WERI-Rb-1 (cell line): ENCODE measurements around the gene COL12A1.
A peak's percentile ranks its signal among the peaks of the same experiment; 100 is the strongest.

ENCODE experiments used
- DNase-seq: peaks from one replicate; pipeline ENCODE4 v3.0.0-alpha.2; 2020
- H3K27ac ChIP-seq: fragments of 250-450 bp; sonication (Bioruptor Pico); 2 replicates; pipeline ENCODE4 v1.5.1; 2020; ENCODE audit warnings: mild to moderate bottlenecking, moderate library complexity
- H3K27me3 ChIP-seq: fragments of 250-450 bp; sonication (Bioruptor Pico); 2 replicates; pipeline ENCODE4 v1.5.1; 2021; ENCODE audit warnings: mild to moderate bottlenecking, low read depth, moderate library complexity; ENCODE audit not compliant: insufficient read depth, severe bottlenecking
- H3K36me3 ChIP-seq: fragments of 250-450 bp; sonication (Bioruptor Pico); 2 replicates; pipeline ENCODE4 v1.5.1; 2020; ENCODE audit warnings: mild to moderate bottlenecking, moderate library complexity
- H3K4me3 ChIP-seq: 2 replicates; pipeline ENCODE4 v1.5.1; 2011; ENCODE audit warnings: low read depth, mild to moderate bottlenecking, control low read depth, low read length
- H3K9me3 ChIP-seq: fragments of 250-450 bp; sonication (Bioruptor Pico); 2 replicates; pipeline ENCODE4 v1.5.1; 2021; ENCODE audit warnings: mild to moderate bottlenecking, moderate library complexity; ENCODE audit not compliant: severe bottlenecking
- CTCF ChIP-seq: IDR thresholded peaks from 2 replicates; pipeline ENCODE4 v1.5.1; 2011; ENCODE audit warnings: low read depth, mild to moderate bottlenecking, control low read depth, inconsistent platforms, low read length

The COL12A1 gene

GRCh38 chr6:75230484-75231325 lies 24.9 kb upstream of the COL12A1 start:
- Histone ChIP-seq H3K9me3 (no peaks in the 10 kb centered on the region), H3K27me3 (no peaks in the 10 kb centered on the region), H3K4me3 (no peak overlapping the region), H3K27ac (no peak overlapping the region), H3K36me3 (no peaks in the 10 kb centered on the region)
- peak; percentile 53; the same call in 1 of the 2 replicates for TF ChIP-seq CTCF
- peak; percentile 41 for DNase-seq

GRCh38 chr6:75224303-75224926 lies 18.6 kb upstream of the COL12A1 start:
- no peaks in the 10 kb centered on the region for H3K9me3 ChIP-seq
- no peaks in the 10 kb centered on the region for H3K27me3 ChIP-seq
- TF ChIP-seq CTCF: no peak
- H3K4me3 ChIP-seq: no peak overlapping the region
- no peak overlapping the region for H3K27ac ChIP-seq
- H3K36me3 ChIP-seq: no peaks in the 10 kb centered on the region
- no peak for DNase-seq

- Histone ChIP-seq H3K9me3 (no peaks in the 10 kb centered on the region), H3K36me3 (no peaks in the 10 kb centered on the region), H3K27me3 (no peaks in the 10 kb centered on the region), H3K27ac (no peak overlapping the region), H3K4me3 (no peak overlapping the region)
- TF ChIP-seq CTCF: no peak
- no peak for DNase-seq
Measured at GRCh38 chr6:75223428-75223827, 17.6 kb upstream of the COL12A1 start.

GRCh38 chr6:75222261-75222660 lies 16.4 kb upstream of the COL12A1 start:
- Histone ChIP-seq H3K27ac (no peak overlapping the region), H3K36me3 (no peaks in the 10 kb centered on the region), H3K4me3 (no peak overlapping the region), H3K9me3 (no peaks in the 10 kb centered on the region), H3K27me3 (no peaks in the 10 kb centered on the region)
- no peak for TF ChIP-seq CTCF
- DNase-seq: no peak

GRCh38 chr6:75221116-75221515 lies 15.3 kb upstream of the COL12A1 start:
- Histone ChIP-seq H3K9me3 (no peaks in the 10 kb centered on the region), H3K27me3 (no peaks in the 10 kb centered on the region), H3K27ac (no peak overlapping the region), H3K4me3 (no peak overlapping the region), H3K36me3 (no peaks in the 10 kb centered on the region)
- TF ChIP-seq CTCF: no peak
- DNase-seq: no peak
